NCI-H446 (cell line): ENCODE data around the gene GTPBP6.
"Not testable (repeated sequence)": the region's sequence is repeated elsewhere in the genome, so short reads cannot be mapped to it uniquely, and the experiment has no call there.

Experiments
- DNase-seq, 2 experiments: peaks; one replicate each; lab custom pipeline; 2025; lab: John Stamatoyannopoulos, UW

GTPBP6 gene

GRCh38 chrX:292900-293897 is 25.4 kb downstream of the GTPBP6 start:
- no peak for DNase-seq

DNA sequence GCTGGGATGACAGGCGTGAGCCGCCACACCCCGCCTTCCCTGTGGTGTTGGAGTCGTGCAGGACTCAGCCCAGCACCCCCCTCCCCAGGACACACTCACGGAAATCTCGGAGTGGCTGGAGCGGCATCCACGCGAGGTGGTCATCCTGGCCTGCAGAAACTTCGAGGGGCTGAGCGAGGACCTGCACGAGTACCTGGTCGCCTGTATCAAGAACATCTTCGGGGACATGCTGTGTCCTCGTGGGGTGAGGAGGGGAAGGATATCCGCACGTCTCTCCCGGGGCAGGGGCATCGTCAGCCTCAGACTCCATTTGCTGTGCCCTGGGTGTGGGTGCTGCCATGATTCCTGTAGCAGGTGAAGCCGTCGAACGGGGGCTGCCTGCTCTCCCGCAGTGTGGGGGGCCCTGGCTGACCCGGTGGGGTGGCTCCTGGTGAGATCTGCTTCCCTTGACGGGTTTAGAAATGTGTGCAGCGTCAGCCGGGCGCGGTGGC is 27.1 kb downstream of the GTPBP6 start:
- DNase-seq = no peak

- no peak for DNase-seq
These were observed 28.0 kb downstream of the GTPBP6 start for GRCh38 chrX:290476-291166.

- DNase-seq = no peak
These were observed 30.0 kb downstream of the GTPBP6 start for GRCh38 chrX:288561-288991.

GRCh38 chrX:287670-288069 is 30.9 kb downstream of the GTPBP6 start:
- no peak for DNase-seq

GRCh38 chrX:285076-285677 is 33.4 kb downstream of the GTPBP6 start:
- DNase-seq = no peak

DNA sequence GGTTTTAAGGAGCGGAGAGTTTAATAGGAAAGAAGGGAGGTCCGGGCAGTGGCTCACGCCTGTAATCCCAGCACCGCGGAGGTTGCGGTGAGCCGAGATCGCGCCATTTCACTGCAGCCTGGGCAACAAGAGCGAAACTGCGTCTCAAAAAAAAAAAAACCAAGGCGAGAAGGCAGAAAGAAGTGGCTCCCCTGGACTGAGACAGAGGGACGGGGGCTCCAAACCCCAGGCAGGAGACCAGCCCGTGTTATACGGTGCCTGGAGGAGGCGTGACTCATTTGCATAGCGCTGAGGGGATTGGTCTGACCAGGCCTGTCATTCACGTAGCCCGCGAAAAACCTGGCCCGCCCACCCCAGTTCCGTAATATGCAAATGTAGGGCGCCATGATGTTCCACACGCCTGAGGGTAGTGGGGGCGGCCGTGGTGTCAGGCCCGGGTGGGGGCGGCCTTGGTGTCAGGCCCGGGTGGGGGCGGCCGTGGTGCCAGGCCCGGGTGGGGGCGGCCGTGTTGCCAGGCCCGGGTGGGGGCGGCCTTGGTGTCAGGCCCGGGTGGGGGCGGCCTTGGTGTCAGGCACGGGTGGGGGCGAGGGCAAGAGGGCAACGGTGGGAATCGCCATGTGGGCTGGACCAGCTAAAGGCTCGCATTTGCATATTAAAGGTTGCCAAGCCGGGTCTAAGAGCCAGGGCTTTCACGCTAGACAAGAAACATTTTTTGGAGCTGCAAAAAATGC is 35.3 kb downstream of the GTPBP6 start:
- no peak for DNase-seq

DNA sequence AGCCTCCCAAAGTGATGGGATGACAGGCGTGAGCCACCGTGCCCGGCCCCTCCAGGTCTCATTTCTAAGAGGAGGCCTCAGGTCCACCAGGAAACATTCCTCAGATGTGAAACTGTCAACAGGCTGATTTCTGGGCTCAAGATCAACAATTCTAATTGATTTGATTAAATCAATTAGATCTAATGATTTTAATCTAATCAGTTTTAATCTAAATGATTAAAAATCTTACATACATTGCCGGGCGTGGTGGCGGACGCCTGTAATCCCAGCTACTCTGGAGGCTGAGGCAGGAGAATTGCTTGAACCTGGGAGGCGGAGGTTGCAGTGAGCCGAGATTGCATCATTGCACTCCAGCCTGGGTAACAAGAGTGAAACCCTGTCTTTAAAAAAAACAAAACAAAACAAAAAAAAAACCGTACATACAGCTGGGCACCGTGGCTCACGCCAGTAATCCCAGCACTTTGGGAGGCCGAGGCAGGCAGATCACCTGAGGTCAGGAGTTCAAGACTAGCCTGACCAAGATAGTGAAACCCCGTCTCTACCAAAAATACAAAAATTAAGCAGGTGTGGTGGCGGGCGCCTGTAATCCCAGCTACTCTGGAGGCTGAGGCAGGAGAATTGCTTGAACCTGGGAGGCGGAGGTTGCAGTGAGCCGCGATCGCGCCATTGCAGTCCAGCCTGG is 36.5 kb downstream of the GTPBP6 start:
- not testable (repeated sequence) for DNase-seq

DNA sequence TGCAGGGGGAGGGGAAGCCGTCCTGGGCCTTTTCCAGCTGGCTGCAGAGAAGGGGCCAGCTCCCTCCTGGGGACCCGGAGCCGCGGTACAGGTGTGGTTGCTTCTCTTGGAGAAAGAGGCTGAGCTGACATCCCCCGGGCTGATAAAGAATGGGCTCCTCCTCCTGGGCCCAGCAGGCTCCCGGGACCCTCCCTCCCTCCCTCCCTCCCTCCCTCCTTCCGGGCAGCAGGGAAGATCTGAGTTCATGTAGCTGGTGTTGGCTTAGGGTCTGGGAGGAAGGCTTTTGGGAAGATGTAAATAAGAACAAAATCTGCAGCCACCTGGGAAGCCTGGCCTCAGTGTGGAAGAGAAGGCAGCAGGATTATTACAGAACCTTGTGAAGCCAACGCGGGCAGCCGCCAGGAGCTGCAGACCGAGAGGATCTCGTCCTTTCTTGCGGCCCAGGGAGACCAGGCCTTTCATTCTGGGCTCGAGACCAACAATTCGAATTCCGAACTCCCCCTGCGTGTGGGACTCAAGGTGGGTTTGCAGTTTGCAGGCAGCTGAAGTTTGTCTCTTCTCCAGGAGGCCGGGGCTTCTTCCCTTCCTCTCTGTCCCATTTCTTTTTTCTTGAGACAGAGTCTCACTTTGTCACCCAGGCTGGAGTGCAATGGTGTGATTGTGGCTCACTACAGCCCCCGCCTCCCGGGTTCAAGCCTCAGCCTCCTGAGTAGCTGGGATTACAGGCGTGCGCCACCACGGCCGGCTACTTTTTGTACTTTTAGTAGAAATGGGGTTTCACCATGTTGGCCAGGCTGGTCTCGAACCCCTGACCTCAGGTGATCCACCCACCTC is 37.2 kb downstream of the GTPBP6 start, which contains the start of gene PLCXD1:
TSS of gene PLCXD1 (plus strand) at position 216 of the 834 bp plus-strand sequence. CDS start 2,807 bp downstream, outside the sequence.
- DNase-seq = no peak

GRCh38 chrX:280722-281121 is 37.9 kb downstream of the GTPBP6 start:
- not testable (repeated sequence) for DNase-seq

DNA sequence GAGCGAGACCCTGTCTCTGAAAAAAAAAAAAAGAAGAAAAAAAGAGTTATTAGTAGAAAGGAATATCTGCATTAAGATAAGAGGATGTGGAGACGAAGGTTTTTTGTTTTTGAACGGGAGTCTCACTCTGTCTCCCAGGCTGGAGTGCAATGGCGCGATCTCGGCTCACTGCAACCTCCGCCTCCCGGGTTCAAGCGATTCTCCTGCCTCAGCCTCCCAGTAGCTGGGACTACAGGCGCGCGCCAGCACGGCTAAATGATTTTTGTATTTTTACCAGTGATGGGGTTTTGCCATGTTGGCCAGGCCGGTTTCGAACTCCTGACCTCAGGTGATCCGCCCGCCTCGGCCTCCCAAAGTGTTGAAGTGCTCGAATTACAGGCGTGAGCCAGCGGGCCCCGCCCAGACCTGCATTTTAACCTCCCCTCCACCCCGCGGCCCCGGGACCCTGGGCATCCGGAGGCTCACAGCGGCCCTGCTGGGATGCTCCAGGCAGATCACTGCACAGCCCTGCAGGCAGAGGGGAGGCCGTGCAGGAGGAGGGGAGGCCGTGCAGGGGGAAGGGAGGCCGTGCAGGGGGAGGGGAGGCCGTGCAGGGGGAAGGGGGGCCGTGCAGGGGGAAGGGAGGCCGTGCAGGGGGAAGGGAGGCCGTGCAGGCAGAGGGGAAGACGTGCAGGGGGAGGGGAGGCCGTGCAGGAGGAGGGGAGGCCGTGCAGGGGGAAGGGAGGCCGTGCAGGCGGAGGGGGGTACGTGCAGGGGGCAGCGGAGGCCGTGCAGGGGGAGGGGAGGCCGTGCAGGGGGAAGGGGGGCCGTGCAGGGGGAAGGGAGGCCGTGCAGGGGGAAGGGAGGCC is 38.6 kb downstream of the GTPBP6 start:
- DNase-seq = not testable (repeated sequence)

GRCh38 chrX:276581-277201 is 41.9 kb downstream of the GTPBP6 start:
- DNase-seq = no peak

DNA sequence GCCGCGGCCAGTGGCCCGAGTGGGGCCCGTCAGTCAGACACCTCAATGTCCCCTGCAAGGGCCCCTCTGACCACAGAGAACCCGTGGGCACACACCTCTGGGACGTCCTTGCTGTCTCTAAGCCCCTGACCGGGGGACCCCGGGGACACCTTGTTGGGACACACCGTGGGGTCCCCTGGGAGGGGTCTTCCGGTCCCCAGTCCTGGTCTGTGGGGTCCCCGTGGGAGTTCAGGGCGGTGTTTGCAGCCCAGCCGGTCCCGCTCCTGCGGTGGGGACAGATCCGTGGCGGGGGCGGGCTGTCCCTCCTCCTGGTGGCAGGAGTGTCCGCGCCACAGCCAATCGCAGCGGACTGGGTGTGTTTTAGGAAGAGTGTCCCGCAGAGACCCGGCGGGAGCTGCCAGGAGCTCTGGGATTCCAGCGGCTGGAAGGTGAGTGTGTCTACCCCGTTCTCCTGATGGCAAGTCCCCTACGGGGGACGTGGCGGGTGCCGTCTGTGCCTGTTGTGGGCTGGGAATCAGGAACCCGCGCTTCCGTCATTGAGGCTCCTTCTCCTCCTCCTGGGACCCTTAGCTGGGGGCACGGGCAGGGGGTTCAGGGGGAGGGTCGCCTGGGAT is 42.5 kb downstream of the GTPBP6 start:
- DNase-seq = no peak

DNA sequence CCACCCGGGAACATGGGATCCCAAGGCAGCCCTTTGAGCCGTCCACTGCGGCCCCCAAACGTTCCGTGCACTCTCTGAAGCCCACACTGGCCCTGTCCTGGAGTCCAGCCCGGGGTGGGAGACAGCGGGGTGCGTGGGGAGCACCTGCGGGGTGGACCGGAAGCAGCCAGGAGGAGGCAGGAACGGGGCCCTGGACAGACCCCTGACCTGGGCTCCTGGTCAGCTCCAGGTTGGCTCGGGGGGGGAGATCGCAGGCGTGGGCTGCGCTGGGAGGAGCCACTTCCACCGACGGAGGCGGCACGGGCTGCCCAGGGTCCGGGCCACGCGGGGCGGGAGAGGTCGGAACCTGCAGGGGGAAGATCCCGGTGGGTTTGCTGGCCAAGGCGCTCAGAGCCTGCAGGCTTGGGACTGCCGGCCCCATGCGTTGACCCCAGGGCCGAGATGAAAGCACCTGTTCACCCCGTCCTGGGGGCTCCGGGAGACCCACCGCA is 43.1 kb downstream of the GTPBP6 start:
- DNase-seq = no peak

DNA sequence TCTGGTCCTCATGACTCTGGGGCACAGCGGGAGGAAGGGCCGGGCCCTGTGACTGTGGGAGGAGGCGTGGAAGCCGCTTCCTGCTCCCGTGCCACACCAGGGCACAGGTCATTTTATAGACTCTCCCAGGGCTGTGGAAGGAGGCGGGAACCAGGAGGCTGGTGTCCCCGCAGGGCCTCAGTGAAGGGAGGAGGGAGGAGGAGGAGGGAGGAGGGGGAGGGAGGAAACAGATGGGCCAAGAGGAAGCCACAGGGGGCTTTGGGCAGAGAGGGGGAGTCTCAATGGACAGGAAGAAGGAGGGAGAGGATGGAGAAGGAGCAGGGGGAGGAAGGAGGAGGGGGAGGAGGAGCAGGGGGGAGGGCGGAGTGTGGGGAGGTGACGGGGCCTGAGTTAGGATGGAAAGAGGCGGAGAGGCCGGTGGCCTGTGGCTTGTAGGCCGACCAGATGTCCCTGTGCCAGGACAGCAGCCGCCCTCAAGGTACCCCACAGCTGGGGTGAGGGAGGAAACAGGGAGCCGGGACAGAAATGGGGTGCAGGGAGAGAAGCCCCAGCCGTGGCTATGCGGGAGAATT is 43.6 kb downstream of the GTPBP6 start:
- DNase-seq = no peak

- DNase-seq = no peak
These were observed 47.7 kb downstream of the GTPBP6 start for GRCh38 chrX:270848-271367.

DNA sequence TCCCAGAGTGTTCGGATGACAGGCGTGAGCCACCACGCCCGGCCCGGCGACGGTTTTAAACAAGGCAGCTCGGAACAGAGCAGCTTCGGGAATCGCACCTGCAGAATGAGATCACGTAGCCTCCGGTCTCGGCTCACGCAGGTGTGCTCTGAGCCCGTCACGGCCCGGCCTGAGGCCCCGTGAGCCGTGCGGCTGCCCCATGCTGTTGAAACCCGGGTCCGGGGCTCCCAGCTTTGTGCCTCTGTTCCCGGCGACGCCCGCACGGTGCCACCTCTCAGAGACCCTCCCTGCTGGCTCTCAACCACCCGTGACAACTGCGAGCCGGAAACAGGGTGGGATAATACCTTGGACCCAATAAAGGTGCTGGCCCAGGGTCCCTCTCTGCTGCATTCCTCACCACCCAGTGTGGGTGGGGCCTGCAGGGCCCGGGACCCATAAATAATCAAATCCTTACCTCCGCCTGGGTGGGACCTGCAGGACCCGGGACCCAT is 50.8 kb downstream of the GTPBP6 start:
- no peak for DNase-seq
